Skeletal muscle tissue (tissue), 4 donors: ENCODE measurements around the gene SLC25A21. TPM values are rescaled to one million over a fixed set of nuclear protein-coding genes. Genes with fewer than 3 reads are reported as not detected.

Experiments used
- H3K27ac ChIP-seq: one replicate; pipeline ENCODE4 v1.7.0; 2013; ENCODE audit warnings: mild to moderate bottlenecking, low read depth, low read length, inconsistent platforms
- H3K27me3 ChIP-seq, 3 donors: one replicate each; pipeline ENCODE4 v1.7.0; 2013; ENCODE audit warnings: low read length in 3 of 3; ENCODE audit not compliant: control insufficient read depth in 3 of 3, insufficient read depth in 3 of 3
- H3K36me3 ChIP-seq, 3 donors: one replicate each; pipeline ENCODE4 v1.7.0; 2013; ENCODE audit warnings: low read length in 3 of 3; ENCODE audit not compliant: control insufficient read depth in 3 of 3, insufficient read depth in 3 of 3
- H3K4me1 ChIP-seq, 3 donors: one replicate each; pipeline ENCODE4 v1.7.0; 2013; ENCODE audit warnings: low read length in 3 of 3, mild to moderate bottlenecking in 3 of 3; ENCODE audit not compliant: control insufficient read depth in 3 of 3, insufficient read depth in 3 of 3
- H3K4me3 ChIP-seq, 3 donors: one replicate each; pipeline ENCODE4 v1.7.0; 2013; ENCODE audit warnings: low read length in 3 of 3
- H3K9ac ChIP-seq, 3 donors: one replicate each; pipeline ENCODE4 v1.7.0; 2013; ENCODE audit warnings: low read length in 3 of 3, mild to moderate bottlenecking in 3 of 3, moderate library complexity in 2 of 3, low read depth in 1 of 3
- H3K9me3 ChIP-seq, 3 donors: one replicate each; pipeline ENCODE4 v1.7.0; 2013; ENCODE audit warnings: low read length in 3 of 3; ENCODE audit not compliant: control insufficient read depth in 3 of 3
- total RNA-seq: library from RNA; depleted of rRNA; stranded (reverse); fragments of >200 nt; gene quantifications from one replicate; pipeline ENCODE4 v1.2.3, GENCODE V29; 2014
- donor health status: Osteomylitis.

Gene SLC25A21
- total RNA-seq, 1 donor from 2014 or later: 2.1 TPM

DNA sequence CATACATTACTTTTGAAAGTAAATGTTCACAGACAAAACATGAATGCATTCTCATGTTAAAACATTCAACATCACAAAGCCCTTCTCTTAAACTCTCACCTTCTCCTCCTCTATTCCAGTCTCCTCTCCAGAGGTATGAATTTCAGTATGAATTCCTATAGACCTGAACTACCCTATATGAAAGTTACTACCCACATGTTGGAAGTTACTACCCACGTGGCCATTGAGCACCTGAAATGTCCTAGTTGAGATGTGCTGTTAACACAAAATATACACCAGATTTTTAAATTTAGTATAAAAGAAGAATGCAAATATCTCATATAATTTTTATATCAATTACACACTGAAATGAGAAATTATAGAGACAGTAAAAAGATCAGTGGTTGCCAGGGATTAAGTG is 450.5 kb downstream of the SLC25A21 start:
- Histone ChIP-seq H3K4me1 (no peaks in the 10 kb centered on the region), H3K27ac (no peak overlapping the region), H3K9me3 (no peaks in the 10 kb centered on the region)

GRCh38 chr14:36720657-36721056 is 451.7 kb downstream of the SLC25A21 start:
- no peak overlapping the region for H3K27ac ChIP-seq
- no peak overlapping the region for H3K9ac ChIP-seq
- H3K4me1 ChIP-seq: no peaks in the 10 kb centered on the region
- H3K9me3 ChIP-seq: no peaks in the 10 kb centered on the region
- H3K4me3 ChIP-seq: no peak overlapping the region
- no peaks in the 10 kb centered on the region for H3K27me3 ChIP-seq
- no peaks in the 10 kb centered on the region for H3K36me3 ChIP-seq

More for the DNA sequence above, 450.5 kb downstream of the SLC25A21 start:
- H3K9ac ChIP-seq: no peak overlapping the region
- H3K4me3 ChIP-seq: no peak overlapping the region
- H3K36me3 ChIP-seq: no peaks in the 10 kb centered on the region
- H3K27me3 ChIP-seq: no peaks in the 10 kb centered on the region

GRCh38 chr14:36719823-36720222 is 452.6 kb downstream of the SLC25A21 start:
- Histone ChIP-seq H3K4me1 (no peaks in the 10 kb centered on the region), H3K9me3 (no peaks in the 10 kb centered on the region), H3K9ac (no peak overlapping the region), H3K36me3 (no peaks in the 10 kb centered on the region), H3K4me3 (no peak overlapping the region), H3K27me3 (no peaks in the 10 kb centered on the region), H3K27ac (no peak overlapping the region)

DNA sequence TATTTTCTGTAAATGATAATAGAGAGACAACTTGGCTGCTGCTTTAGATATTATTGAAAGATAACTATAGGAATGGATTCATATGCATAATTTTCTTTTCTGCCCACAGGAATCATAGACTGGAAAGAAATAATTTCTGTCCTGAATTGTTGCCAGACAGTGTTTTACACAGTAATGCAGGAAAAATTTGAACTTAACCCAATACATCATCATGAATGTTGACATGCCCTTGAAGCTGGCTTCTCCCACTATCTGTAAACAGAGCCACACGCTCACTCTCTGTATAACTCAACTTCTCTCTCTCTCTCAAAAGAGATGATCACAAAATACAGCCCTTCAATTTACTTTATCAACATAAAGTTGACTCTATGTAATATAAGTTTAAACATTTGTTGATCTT is 454.2 kb downstream of the SLC25A21 start:
- H3K4me3 ChIP-seq: no peak overlapping the region
- H3K9me3 ChIP-seq: no peaks in the 10 kb centered on the region
- H3K27me3 ChIP-seq: no peaks in the 10 kb centered on the region
- no peak overlapping the region for H3K27ac ChIP-seq
- no peak overlapping the region for H3K9ac ChIP-seq
- H3K4me1 ChIP-seq: no peaks in the 10 kb centered on the region
- H3K36me3 ChIP-seq: no peaks in the 10 kb centered on the region

DNA sequence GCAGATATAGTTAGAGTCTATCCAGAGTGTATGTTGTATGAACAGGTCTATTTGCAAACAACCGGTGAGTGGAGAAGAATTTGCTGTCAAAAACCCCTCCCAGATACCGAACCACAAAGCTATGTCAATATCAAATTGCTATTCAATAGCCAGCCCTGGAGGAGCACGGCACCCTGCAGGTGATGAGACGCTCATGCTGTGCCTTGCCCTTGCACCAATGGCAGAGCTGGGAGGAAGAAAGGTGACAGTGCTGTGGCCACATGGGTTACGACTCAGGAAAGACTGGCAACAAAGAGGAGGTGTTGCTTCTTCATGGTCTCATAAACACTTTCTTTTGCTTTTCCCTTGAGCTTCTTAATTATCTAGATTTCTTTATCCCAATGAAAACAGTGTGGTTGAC is 455.0 kb downstream of the SLC25A21 start:
- Histone ChIP-seq H3K9ac (no peak overlapping the region), H3K27me3 (no peaks in the 10 kb centered on the region), H3K27ac (no peak overlapping the region), H3K9me3 (no peaks in the 10 kb centered on the region), H3K4me3 (no peak overlapping the region), H3K4me1 (no peaks in the 10 kb centered on the region), H3K36me3 (no peaks in the 10 kb centered on the region)

- Histone ChIP-seq H3K9ac (no peak overlapping the region), H3K4me3 (no peak overlapping the region), H3K9me3 (no peaks in the 10 kb centered on the region), H3K27me3 (no peaks in the 10 kb centered on the region), H3K4me1 (no peaks in the 10 kb centered on the region), H3K36me3 (no peaks in the 10 kb centered on the region), H3K27ac (no peak overlapping the region)
These were observed 455.7 kb downstream of the SLC25A21 start for GRCh38 chr14:36716614-36717184.

DNA sequence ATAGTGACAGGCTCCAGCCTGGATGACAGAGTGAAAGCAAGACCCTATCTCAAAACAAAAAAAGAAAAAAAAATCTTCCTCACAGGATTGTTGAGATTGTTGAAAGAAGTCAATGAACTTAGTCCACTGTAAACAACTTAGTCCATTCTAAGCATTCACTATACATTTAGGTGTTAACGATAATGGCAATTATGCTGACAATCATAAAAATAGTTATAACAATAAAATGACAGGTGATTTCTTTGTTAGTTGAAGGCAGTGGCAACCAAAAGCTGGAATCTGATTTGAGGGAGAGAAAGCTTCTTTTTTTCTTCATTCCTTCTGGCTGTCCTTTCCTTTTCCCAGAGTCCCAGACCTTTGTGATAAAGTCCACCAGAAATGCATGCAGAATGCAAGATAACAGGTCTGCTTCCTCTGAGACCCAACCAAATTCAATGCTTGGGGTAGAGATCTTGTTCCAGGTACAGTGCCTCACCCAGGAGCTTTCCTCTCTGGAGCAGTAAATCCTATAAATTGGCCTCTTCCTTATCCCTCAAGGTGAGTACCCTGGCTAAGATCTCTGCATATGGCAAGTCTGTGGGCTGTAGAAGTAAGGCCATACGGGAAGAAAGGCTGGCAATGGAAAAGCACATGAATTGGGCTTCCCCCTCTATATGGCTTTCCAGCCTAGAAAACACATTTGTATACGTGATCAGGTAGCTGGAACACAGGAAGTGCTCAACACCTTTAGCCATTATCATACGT is 458.3 kb downstream of the SLC25A21 start:
- H3K27ac ChIP-seq: no peak overlapping the region
- no peak overlapping the region for H3K9ac ChIP-seq
- no peaks in the 10 kb centered on the region for H3K9me3 ChIP-seq
- H3K4me3 ChIP-seq: no peak overlapping the region
- no peaks in the 10 kb centered on the region for H3K27me3 ChIP-seq
- no peaks in the 10 kb centered on the region for H3K36me3 ChIP-seq
- no peaks in the 10 kb centered on the region for H3K4me1 ChIP-seq

DNA sequence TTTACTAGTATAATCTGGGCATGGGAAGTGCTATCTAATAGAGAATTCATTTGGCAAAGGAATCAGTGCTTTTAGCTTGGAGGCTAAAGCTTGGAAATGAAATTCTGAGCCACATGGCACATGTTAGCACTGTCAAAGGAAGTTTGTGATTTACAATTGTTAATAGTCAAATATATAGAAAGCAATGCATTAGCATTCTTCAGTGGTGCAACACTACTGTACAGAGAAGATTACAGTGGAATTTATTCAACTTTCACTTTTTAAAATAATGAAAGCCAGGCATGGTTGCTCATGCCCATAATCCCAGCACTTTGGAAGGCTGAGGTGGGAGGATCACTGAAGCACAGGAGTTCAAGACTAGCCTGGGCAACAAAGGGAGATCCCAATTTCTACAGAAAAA is 464.8 kb downstream of the SLC25A21 start:
- Histone ChIP-seq H3K9me3 (no peaks in the 10 kb centered on the region), H3K36me3 (no peaks in the 10 kb centered on the region), H3K4me1 (no peaks in the 10 kb centered on the region), H3K4me3 (no peak overlapping the region), H3K27me3 (no peaks in the 10 kb centered on the region), H3K27ac (no peak overlapping the region), H3K9ac (no peak overlapping the region)

- Histone ChIP-seq H3K9ac (no peak overlapping the region), H3K27ac (no peak overlapping the region), H3K36me3 (no peaks in the 10 kb centered on the region), H3K4me3 (no peak overlapping the region), H3K27me3 (no peaks in the 10 kb centered on the region), H3K9me3 (no peaks in the 10 kb centered on the region), H3K4me1 (no peaks in the 10 kb centered on the region)
These were observed 469.9 kb downstream of the SLC25A21 start for GRCh38 chr14:36702474-36702873.

DNA sequence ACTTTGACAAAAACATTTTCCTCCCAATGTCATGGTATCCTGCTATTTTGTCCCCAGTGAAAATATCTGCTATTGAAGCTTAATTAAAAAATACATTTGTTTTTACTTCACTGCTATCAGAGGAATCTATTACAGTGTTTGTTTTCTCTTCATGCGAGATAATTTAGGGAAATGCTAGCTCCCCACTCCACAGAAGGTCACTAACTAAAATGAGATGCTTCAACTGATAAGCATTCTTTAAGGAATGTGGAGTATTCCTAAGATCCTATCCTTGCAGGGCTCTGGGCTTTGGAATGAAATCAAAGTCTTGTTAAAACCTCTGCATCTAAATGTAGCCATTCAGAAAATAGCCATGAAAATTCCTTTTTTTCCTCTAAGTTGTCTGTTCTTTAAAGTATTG is 471.3 kb downstream of the SLC25A21 start:
- Histone ChIP-seq H3K9ac (no peak overlapping the region), H3K27me3 (no peaks in the 10 kb centered on the region), H3K4me1 (no peaks in the 10 kb centered on the region), H3K27ac (no peak overlapping the region), H3K36me3 (no peaks in the 10 kb centered on the region), H3K4me3 (no peak overlapping the region), H3K9me3 (no peaks in the 10 kb centered on the region)
